MV-4-11 (cell line): ENCODE results near the gene CT45A3.
"Not testable (repeated sequence)": the region's sequence is repeated elsewhere in the genome, so short reads cannot be mapped to it uniquely, and the experiment has no call there.

Source experiments
- DNase-seq: peaks from one replicate; lab custom pipeline; 2025; lab: John Stamatoyannopoulos, UW

The CT45A3 gene

GRCh38 chrX:135768091-135768490, at the start of gene CT45A3:
Gene CT45A3, minus strand, starts transcription at chrX:135768191. Its CDS starts 3,747 bp downstream, at chrX:135764444.
- not testable (repeated sequence) for DNase-seq

- DNase-seq, result not testable (repeated sequence)
Observed at GRCh38 chrX:135802687-135803086, 34.7 kb upstream of the CT45A3 start, which contains the start of gene CT45A6. Gene CT45A6, minus strand, starts transcription at chrX:135802787. Its CDS starts 3,794 bp downstream, at chrX:135798993.

- DNase-seq, result not testable (repeated sequence)
Observed at GRCh38 chrX:135785403-135785802, 17.4 kb upstream of the CT45A3 start, which contains the start of gene CT45A5. Gene CT45A5, minus strand, starts transcription at chrX:135785503. Its CDS starts 3,774 bp downstream, at chrX:135781729.

GRCh38 chrX:135744739-135745138, 23.3 kb downstream of the CT45A3 start:
- DNase-seq, result not testable (repeated sequence)

GRCh38 chrX:135741192-135741715, 26.7 kb downstream of the CT45A3 start:
- no peak for DNase-seq

GRCh38 chrX:135740681-135741149, 27.3 kb downstream of the CT45A3 start:
- DNase-seq, result no peak

GRCh38 chrX:135737366-135738071, 30.5 kb downstream of the CT45A3 start:
- DNase-seq, result no peak

GRCh38 chrX:135734666-135735065, 33.3 kb downstream of the CT45A3 start:
- DNase-seq, result not testable (repeated sequence)

- DNase-seq, result no peak
Observed at GRCh38 chrX:135713795-135714194, 54.2 kb downstream of the CT45A3 start.

- not testable (repeated sequence) for DNase-seq
Observed at GRCh38 chrX:135713183-135713689, 54.8 kb downstream of the CT45A3 start, which contains the start of gene CT45A1. Gene CT45A1, plus strand, starts transcription at chrX:135713639. Its CDS starts 5,302 bp downstream, at chrX:135718941.
